Mucosa of descending colon (tissue), 3 donors: Measurements from ENCODE around the gene CTDSP1. TPM values are rescaled to one million over a fixed set of nuclear protein-coding genes. Genes with fewer than 3 reads are reported as not detected.

Experiments
- ATAC-seq: fragments of 200-7000 bp; cut with Tn5 transposase; one replicate; pipeline ENCODE4 v1.9.1; 2020; ENCODE audit warnings: mild to moderate bottlenecking, moderate library complexity
- DNase-seq, 3 donors: peaks; one replicate each; pipeline ENCODE4 v3.0.0-alpha.2; 2020
- H3K36me3 ChIP-seq: fragments of 200-600 bp; one replicate; pipeline ENCODE4 v1.8.0; 2021; ENCODE audit warnings: low read depth, mild to moderate bottlenecking
- H3K4me1 ChIP-seq: fragments of 200-600 bp; one replicate; pipeline ENCODE4 v1.8.0; 2021; ENCODE audit warnings: low read depth, mild to moderate bottlenecking
- H3K4me3 ChIP-seq: fragments of 200-600 bp; one replicate; pipeline ENCODE4 v1.8.0; 2021; ENCODE audit warnings: mild to moderate bottlenecking
- H3K9me3 ChIP-seq: fragments of 200-600 bp; one replicate; pipeline ENCODE4 v1.8.0; 2021; ENCODE audit warnings: mild to moderate bottlenecking
- CTCF ChIP-seq: fragments of 200-600 bp; IDR thresholded peaks from one replicate; pipeline ENCODE4 v1.8.0; 2022; ENCODE audit warnings: antibody characterized with exemption, mild to moderate bottlenecking
- intact Hi-C, 2 donors: fragments of 100-400 bp; cut with DNase I in 1 of 2; cut with micrococcal nuclease in 1 of 2; formaldehyde crosslinking; loops; one replicate each; pipeline versions ENCODE4 v1.11.0 to v1.11.1; 2022; cut with DNase I, micrococcal nuclease
- total RNA-seq, 3 donors: library from RNA; stranded (reverse); fragmentation: NEBNext Ultra II Directional in 2 of 3; extraction: Animal tissue kit (Norgen Biotek cat#: 25700) in 2 of 3; gene quantifications; one replicate each; pipeline versions ENCODE4 v1.2.1 to v1.2.4, GENCODE V29; 2021 to 2023
- donor health status: DM: no; HTN: no; CAD: no; lungs with moderate emphysema.
- donor health status: DM: no; HTN: no; CAD: no.
- donor health status: DM: no; HTN: yes; CAD: no.

CTDSP1 gene
- total RNA-seq, 3 donors from 2014 or later = 142 to 221 (median 165) TPM

GRCh38 chr2:218360453-218360852 lies 39.2 kb upstream of the CTDSP1 start:
- TF ChIP-seq CTCF = no peak
- H3K4me3 ChIP-seq = no peak overlapping the region
- no peaks in the 10 kb centered on the region for H3K4me1 ChIP-seq
- ATAC-seq (peak; percentile 24), DNase-seq (no peak)
- H3K36me3 ChIP-seq = no peaks in the 10 kb centered on the region
- no peaks in the 10 kb centered on the region for H3K9me3 ChIP-seq
- intact Hi-C loops = no loop called here

- Histone ChIP-seq H3K4me1 (no peaks in the 10 kb centered on the region), H3K4me3 (no peak overlapping the region), H3K36me3 (no peaks in the 10 kb centered on the region), H3K9me3 (no peaks in the 10 kb centered on the region)
- ATAC-seq (no peak), DNase-seq (no peak)
- intact Hi-C loops = no loop called here
- no peak for TF ChIP-seq CTCF
These were observed 37.1 kb upstream of the CTDSP1 start for GRCh38 chr2:218362606-218363005.

GRCh38 chr2:218363736-218364135 lies 35.9 kb upstream of the CTDSP1 start:
- no peaks in the 10 kb centered on the region for H3K36me3 ChIP-seq
- H3K4me3 ChIP-seq = no peak overlapping the region
- DNase-seq (no peak), ATAC-seq (no peak)
- no peaks in the 10 kb centered on the region for H3K9me3 ChIP-seq
- no peak for TF ChIP-seq CTCF
- H3K4me1 ChIP-seq = peaks cover 7% of the 10 kb centered on the region
- intact Hi-C loops = no loop called here

- intact Hi-C loops = no loop called here
- H3K4me1 ChIP-seq = peaks cover 9% of the 10 kb centered on the region
- no peak for TF ChIP-seq CTCF
- H3K9me3 ChIP-seq = no peaks in the 10 kb centered on the region
- DNase-seq = no peak
- no peak for ATAC-seq
- H3K4me3 ChIP-seq = no peak overlapping the region
- no peaks in the 10 kb centered on the region for H3K36me3 ChIP-seq
These were observed 35.5 kb upstream of the CTDSP1 start for GRCh38 chr2:218364196-218364595.

- ATAC-seq (no peak), DNase-seq (no peak)
- intact Hi-C loops = no loop called here
- no peaks in the 10 kb centered on the region for H3K9me3 ChIP-seq
- no peak overlapping the region for H3K4me3 ChIP-seq
- no peaks in the 10 kb centered on the region for H3K36me3 ChIP-seq
- peaks cover 9% of the 10 kb centered on the region for H3K4me1 ChIP-seq
- TF ChIP-seq CTCF = no peak
These were observed 32.9 kb upstream of the CTDSP1 start for GRCh38 chr2:218366621-218367414.
